GM21360 (cell line): Measurements from ENCODE around the gene MRPL50.

Source experiments
- ATAC-seq: cut with Tn5 transposase; IDR thresholded peaks from one replicate; pipeline ENCODE4 v1.9.1; 2021; ENCODE audit warnings: mild to moderate bottlenecking, moderate library complexity; ENCODE audit not compliant: unreplicated experiment

The MRPL50 gene

DNA sequence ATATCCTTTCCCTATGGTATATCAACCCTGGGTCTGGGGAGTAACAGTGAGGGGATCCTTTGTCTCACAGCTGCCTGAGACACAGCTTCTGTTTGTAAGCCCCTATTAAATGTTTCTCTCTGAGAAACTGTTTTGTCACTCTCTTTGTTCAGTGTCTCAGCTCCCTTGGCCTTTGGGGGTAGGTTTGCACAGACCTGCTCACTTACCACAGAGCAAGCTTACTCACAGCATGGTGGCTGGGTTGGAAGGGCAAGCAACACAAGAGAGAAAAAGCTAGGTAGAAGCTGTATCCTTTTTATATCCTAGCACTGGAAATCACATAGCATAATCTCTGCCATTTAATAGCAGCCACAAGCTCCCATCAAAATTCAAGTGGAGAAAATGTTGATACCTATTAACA lies 18.1 kb downstream of the MRPL50 start:
- ATAC-seq: no peak

DNA sequence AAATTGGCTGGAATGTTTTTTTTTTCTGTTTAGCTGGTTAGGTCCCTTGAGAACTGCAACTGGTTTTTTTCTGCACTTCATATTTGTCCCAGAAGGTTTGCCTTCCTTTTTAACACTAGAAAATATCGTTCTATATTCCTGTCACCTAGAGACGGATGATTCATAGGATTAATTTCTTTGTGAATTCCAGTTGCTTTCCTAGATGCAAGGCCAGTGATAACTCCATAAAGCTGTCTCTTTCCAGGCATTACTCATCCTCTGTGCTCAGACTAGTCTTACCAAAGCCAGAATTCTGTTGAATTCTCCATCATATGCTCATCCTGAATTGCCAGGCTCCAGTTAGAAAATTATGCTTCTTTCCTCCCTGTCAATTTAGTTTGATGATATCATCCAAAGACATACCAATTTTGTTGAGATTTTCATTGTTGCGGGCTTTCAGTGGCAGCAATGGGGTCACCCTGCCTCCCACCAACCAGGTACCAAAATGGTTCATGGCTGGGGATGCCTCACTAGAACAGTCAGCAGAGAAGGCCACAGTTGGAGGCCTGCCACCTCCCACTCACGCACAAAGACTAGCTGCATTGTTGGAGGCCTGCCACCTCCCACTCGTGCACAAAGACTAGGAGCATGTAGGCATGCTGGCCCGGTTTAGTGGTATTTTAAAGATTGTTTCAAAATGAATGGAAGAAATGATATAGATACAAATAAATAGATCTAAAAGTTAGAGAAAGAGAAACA lies 22.1 kb downstream of the MRPL50 start:
- ATAC-seq: no peak

DNA sequence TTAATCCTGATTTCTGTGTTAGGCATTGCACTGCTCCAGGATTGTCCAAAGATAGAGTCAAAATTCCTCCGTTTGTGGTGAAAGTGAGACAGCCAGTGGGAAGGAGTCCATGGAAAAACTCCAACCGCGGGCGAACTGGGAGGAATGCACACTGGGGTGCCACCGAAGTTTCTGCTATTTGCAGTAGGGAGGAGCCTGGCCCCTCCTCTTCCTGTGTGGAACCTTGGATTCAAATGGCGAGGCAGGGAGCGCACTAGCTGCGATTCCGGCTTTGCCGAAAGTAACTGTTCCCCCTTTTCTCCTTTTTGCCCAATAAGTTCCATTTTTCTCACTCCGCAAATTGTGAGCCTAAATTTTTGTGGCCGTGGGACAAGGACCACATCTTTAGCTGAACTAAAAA lies 22.9 kb downstream of the MRPL50 start:
- no peak for ATAC-seq

DNA sequence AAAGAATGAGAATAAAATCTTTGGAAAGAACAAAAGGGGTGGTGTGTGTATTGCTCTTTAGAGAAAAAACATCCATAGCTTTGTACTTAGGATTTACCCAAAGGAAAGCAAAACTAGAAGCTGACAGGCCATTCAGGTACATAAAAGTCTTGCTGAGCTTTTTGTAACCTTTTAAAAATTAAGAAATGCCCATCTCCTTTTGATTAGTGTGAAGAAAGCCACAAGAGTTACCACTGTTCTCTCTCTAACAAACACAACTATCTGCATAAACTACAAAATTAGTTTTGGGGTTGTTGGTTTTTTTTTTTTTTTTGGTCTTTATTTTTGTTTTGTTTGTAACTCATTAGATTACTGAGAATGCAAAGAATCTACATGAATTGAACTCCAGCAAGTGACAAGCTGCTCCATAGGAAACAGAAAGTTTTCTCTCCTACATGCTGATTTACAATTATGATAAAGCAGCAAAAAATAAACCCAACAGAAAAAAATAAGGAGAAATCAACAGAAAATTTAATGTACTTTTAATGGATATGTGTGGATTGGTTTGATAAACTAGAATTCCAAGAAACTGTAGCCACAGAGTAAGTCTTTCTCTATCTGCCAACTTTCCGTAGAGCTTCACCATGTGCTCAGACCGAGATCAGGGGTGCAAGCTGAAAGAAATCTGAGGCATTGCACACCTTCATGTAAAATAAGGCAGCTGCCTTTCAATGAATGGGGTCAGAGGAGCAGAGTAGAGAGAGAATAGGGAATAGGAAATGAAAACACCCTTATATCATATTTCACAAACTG lies 25.9 kb downstream of the MRPL50 start:
- no peak for ATAC-seq

DNA sequence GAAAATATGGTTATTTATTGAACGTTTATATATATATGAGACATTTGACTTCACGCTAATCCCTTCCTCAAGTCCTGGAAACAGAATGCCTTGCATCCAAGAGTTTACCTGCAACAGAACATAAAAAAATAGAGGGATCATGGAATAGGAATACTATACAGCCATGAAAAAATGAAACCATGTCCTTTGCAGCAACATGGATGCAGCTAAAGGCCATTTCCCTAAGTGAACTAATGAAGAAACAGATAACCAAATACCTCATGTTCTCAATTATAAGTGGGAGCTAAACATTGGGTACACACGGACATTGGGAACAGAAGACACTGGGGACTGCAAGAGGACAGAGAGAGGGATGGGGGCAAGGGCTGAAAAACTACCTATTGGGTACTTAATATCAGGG lies 26.6 kb downstream of the MRPL50 start:
- no peak for ATAC-seq

DNA sequence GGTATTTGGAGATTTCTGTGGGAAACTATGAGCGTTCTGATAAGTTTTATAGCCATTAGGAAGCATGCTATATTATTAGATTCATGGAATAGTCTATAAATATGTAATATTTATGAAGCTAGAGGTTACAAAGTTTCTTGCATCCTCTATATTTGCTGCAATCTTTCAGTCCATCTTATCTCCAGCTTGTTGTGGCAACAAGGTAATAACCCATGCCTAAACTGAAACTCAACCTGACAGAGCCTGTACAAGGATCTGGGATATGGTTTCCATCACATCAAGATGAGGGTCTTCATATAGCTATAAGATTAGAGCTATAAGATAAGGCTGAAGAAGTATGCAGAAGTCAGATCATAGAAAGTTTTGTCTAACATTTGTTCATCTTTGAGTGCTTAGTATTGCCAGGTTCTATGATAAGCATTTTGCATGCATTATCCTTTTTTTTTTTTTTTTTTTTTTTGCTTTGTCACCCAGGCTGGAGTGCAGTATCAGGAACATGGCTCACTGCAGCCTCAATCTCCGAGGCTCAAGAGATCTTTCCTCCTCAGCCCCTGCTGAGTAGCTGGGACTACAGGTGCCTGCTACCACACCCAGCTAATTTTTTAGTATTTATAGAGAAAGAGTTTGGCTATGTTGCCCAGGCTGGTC lies 28.4 kb downstream of the MRPL50 start:
- ATAC-seq: no peak

DNA sequence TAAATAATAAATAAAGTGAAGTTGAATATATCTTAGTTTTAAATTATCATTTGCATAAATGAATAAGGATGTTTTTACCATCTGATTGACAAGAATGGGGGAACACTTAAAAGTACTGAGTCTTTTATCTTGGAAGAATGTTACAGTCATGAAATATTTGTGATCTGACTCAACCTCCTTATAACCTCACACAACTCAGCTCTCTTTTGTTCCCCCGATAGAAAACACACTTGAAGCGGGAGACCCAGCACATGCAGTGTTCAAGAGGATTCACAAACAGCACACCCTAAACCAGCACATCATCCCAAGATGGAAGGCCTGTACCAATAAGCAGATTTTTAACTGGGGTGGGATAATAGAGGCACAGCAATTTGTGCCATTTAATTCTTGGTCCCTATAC lies 29.1 kb downstream of the MRPL50 start:
- ATAC-seq: no peak

DNA sequence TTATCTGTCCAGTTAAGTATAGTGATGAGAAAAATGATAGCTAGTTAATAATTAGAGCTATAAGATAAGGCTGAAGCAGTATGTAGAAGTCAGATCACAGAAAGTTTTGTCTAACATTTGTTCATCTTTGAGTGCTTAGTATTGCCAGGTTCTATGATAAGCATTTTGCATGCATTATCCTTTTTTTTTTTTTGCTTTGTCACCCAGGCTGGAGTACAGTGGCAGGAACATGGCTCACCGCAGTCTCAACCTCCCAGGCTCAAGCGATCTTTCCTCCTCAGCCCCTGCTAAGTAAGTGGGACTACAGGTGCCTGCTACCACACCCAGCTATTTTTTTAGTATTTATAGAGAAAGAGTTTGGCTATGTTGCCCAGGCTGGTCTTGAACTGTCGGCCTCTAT lies 31.1 kb downstream of the MRPL50 start:
- no peak for ATAC-seq

DNA sequence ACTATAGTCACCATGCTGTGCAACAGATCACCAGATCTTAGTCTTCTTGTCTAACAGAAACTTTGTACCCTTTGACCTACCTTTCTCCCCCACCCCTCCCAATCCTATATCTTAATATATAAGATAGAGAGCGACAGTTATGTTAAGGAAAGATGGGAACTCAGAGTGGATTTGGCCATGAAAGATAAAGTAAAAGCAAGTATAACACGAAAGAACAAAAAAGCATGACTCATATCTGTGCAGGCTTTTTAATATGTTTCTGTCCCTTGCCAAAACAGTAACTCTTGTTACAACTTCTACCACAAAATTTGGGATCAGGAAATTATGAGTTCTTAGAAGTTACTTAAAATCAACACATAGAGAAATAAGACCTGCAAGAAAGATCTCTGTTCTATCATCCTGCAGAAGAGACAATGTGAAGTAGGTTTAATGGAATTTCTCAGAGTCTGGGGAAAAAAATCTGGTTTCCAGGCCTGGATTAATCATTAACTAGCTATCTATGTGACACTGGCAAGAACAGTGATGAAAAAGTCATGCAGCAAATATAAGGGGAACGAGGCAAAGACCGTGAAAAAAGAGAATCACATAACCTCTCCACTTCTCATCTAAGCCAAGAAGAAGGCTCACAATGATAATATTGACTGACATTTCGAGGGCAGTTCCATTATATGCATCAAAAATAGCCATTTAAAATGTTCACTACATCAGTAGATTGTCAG lies 32.2 kb downstream of the MRPL50 start:
- ATAC-seq: no peak

DNA sequence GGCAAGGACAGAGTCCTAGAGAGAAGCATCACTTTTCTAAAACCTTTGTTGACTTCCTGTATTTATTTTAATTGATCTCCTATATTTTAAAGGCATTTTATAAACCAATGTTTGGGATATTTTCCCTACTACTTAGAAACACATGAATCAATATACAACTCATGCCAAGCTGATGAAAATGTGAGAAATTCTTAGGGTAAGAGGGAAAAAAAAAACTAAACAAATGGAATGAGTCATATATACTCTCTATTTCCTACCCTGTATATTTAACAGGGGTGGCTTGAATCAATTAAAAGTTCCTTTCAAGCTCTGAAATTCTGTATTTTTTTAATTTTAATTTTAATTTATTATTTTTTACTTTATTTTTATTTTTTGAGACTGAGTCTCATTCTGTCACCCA lies 33.2 kb downstream of the MRPL50 start:
- no peak for ATAC-seq

DNA sequence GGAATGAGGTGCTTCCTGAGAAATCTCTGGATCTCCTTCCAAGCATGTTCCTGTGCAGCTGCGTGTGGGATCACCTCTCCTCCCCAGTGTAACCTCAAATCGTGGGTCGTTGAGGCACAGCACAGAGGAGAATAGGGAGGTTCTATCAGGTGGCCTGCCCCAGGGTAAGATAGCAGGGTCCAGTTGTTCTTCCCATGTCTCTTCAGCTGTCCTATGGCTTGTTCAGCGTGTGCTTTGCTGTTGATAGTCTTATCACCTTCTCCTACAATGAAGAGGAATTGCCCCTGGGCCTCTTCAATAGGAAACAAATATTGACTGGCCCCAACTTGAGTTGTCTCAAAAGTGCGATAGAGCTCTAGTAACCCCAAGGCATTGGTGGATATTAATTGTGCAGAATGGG lies 36.0 kb downstream of the MRPL50 start:
- ATAC-seq: no peak

DNA sequence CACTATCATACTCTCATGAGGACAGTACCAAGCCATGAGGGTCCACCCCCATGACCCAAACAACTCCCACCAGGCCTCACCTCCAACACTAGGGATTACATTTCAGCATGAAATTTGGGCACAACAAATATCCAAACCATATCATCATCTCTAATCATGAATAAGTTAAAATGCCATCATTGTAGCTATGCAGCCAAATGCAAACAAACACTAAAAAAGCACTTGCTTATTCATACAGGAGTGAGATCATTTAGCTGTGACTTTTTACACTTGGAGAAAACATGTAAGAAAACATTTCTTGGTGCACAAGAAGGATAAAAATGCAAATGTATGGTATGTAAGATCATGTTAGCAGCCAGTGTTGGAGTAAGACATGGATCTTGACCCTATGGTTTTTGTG lies 37.8 kb downstream of the MRPL50 start:
- no peak for ATAC-seq

DNA sequence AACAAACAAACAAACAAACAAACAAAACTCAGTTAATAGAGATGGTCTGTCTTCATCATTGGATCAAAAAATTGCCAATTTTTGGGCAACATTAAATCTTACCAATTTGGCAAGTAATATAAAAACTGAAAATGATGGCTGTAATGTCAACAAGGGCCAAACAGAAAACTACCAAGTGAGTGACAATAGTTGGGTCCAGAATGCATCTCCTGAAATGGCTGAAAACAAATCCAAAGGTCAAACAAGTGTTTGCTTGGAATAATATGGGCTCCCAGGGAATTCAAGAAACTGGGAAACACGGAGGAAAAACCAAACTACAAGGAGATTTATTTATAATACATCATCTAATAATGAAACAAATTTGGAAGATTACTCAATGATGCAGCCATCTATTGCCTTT lies 38.7 kb downstream of the MRPL50 start:
- no peak for ATAC-seq

DNA sequence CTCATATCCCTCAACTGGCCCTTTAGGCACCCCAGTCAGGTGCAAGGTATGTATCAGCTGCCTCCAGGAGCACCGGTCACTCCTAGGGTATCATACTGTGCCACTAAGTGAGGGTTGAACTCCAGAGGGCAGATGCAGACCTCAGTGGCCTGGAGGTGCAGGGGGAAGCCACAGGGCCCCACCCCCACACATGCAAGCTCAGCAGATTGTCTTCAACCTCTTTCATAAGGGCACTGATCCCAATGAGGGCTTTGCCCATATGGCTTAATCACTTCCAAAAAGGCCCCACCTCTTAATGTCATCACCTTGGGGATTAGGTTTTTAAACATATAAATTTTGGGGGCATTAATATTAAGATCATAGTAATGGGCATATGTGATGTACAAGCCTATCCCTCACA lies 41.8 kb downstream of the MRPL50 start:
- ATAC-seq: no peak

DNA sequence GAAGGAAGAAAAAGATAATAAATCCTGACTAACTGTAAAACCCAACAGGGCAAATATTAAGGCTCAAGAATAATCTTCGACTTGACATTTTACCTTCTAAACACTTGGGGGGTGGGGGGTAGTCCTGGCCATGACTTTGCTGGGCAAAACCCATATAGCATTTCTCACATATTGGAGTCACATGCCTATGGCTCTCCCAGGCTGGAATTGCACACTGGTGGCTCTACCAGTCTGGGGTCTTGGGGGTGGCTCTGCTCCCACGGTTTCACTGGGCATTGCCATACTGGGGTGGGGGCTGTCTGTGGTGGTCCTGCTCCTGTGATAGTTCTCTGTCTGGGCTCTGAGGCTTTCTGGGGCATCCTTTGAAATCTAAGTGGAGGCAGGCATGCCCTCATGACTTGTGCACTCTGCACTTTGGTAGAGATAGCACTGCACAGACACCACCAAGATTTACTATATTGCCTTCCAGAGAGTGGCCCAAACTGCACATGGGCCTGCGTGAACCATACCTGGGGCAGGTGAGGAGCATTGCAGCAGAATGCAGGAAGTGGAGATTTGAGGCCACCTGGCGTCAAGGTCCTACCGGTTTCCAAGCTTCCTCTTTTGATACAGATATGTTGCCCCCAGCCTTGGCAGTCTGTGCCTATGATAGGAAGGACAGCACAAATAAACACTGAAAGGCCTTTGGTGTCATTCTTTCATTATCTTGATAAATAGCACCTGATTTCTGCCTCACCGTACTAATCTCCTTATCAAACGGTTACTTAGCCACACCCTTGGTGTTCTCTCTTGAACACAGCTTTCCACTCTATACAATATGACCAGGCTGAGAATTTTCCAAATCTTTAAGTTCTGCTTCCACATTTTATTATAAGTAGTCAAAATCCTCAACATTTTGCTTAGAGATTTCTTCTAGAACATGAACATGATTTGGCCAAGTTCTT lies 43.4 kb downstream of the MRPL50 start:
- no peak for ATAC-seq

DNA sequence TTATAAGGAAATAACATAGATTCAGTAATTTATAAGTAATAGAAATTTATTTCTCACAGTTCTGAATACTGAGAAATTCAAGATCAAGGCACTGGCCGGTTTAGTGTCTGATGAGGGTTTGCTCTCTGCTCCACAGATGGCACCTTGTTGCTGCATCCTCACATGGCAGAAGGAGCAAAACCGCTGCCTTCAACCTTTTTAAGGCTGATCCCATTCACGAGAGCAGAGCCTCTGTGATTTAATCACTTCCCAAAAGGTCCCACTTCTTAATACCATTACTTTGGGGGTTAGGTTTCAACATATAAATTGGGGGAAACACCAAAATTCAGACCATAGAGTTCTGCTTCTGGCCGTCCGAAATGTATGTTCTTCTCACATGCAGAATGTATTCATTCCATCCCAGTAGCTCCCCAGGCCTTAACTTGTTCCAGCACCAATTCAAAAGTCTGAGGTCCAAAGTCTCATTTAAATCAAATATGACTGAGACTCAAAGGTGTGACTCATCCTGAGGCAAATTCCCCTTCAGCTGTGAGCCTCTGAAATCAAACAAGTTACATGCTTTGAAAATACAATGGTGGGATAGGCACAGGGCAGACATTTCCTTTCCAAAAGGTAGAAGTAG lies 44.2 kb downstream of the MRPL50 start:
- ATAC-seq: no peak

DNA sequence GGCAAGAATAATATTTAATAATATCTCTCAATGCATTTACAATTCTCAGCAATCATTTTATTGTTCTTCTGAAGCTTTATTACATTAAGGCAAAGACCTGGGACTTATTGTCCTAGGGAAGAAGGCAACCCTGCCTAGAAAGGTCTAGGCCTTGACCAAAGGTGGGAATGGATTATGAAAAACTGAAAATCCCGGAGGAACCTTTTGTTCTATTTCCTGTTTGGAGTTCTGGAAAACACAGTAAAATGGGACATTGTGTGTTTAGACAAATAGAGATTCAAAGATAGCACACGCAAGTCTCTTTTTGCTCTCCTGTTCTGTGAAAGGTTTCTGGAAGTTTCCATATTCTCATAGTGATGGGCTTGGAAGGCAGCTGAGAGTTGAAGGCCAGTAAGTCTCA lies 44.7 kb downstream of the MRPL50 start:
- no peak for ATAC-seq

DNA sequence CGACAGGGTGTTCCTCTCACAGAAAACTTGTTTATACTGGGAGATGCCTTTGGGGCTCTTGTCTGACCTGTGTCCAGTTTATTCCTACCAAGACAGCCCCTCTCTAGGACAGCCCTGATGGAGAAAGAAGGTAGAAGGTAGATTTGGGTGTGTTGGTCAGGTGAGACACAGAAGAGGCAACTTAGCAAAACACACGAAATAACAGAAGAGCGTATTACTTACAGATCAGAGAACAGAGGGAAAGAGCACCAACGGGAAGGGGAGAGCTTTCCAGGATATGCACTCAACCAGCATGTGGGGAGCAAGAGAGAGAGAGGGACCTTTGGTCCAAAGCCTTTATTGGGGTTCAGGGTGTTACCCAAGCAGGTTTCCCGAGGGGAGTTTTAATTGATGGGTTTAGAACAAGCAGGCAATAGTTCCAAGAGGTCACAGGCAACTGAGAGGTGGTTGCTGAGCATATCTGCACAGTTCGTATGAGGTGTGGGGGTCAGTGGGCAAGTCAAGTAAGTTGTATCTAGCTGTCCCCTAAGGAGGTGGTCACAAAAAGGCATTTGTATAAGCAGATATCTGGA lies 45.4 kb downstream of the MRPL50 start:
- ATAC-seq: no peak

DNA sequence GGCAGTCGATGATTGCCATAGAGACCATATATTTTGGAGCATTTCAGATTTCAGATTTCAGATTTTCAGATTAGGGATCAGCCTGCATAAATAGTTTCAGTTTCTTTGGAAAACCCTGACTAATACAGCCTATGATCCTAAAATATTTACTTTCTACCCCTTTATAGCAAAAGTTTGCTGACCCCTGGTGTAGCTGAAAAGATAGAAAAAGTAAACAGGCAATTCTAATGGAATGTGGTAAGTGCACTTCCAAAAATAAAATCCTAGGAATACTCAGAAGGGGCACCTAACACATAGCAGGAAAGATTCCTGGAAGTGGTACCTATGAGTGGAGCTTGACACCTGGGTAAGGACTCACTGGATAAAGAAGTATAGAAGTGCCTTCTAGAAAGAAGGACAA lies 48.1 kb downstream of the MRPL50 start:
- no peak for ATAC-seq

DNA sequence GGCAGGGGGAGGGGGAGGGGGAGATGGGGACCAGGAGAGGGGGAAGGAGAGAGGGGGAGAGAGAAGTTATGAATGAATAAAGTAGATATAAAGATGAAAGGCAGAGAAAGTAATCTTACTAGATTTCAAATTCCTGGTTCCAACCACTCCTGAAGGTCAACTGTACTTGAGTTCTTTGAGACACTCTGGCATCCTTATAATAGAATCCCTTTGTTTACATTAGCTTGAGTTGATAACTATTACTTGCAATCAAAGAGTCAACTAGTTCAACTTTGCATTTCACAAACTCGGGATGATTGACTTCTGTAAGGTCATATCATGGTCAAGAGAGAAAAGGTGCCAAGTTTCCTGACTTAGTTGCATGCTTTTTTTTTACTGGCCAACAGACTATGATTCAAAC lies 55.8 kb downstream of the MRPL50 start:
- ATAC-seq: no peak
